CD4-positive, alpha-beta memory T cell (primary cell): Measurements from ENCODE around the gene DOCK10. TPM values are rescaled to one million over a fixed set of nuclear protein-coding genes. Genes with fewer than 3 reads are reported as not detected.

Experiments
- CTCF ChIA-PET: fragments of 350-600 bp; sonication (Branson Sonifier 250); formaldehyde crosslinking; loops from one replicate; lab custom pipeline; 2021; ENCODE audit warnings: inconsistent platforms; ENCODE audit not compliant: partially characterized antibody; lab: Charles Lee
- POLR2A ChIA-PET: fragments of 350-600 bp; sonication (Branson Sonifier 250); formaldehyde crosslinking; loops from one replicate; lab custom pipeline; 2021; ENCODE audit not compliant: partially characterized antibody; lab: Charles Lee
- DNase-seq, 5 donors: peaks; one replicate each; pipeline versions ENCODE4 v3.0.0 to v3.0.0-alpha.2; 2020 to 2022; ENCODE audit warnings: mixed read lengths in 1 of 5
- H3K27ac ChIP-seq: one replicate; pipeline ENCODE4 v1.7.0; 2013; ENCODE audit warnings: low read depth, low read length
- H3K27me3 ChIP-seq: 2 replicates; pipeline ENCODE4 v1.7.0; 2013; ENCODE audit warnings: mild to moderate bottlenecking, low read length, moderate library complexity; ENCODE audit not compliant: insufficient read depth
- H3K36me3 ChIP-seq: 2 replicates; pipeline ENCODE4 v1.7.0; 2013; ENCODE audit warnings: mild to moderate bottlenecking, low read length, moderate library complexity; ENCODE audit not compliant: insufficient read depth
- H3K4me1 ChIP-seq: 2 replicates; pipeline ENCODE4 v1.7.0; 2013; ENCODE audit warnings: mild to moderate bottlenecking, low read length, moderate library complexity; ENCODE audit not compliant: insufficient read depth
- H3K4me3 ChIP-seq, 2 donors: one replicate each; pipeline ENCODE4 v1.7.0; 2013; ENCODE audit warnings: low read length in 2 of 2, mild to moderate bottlenecking in 1 of 2
- H3K9me3 ChIP-seq, 2 donors: one replicate each; pipeline ENCODE4 v1.7.0; 2013; ENCODE audit warnings: low read length in 2 of 2, control low read depth in 1 of 2; ENCODE audit not compliant: control insufficient read depth in 1 of 2
- H3K27ac Mint-ChIP-seq, 7 donors: one replicate each; pipeline ENCODE4 v1.8.0; 2020 to 2021; ENCODE audit warnings: mixed read lengths in 7 of 7, mild to moderate bottlenecking in 6 of 7, inconsistent platforms in 3 of 7, moderate library complexity in 3 of 7
- H3K27me3 Mint-ChIP-seq, 2 donors: one replicate each; pipeline ENCODE4 v1.8.0; 2020 to 2021; ENCODE audit warnings: mixed read lengths in 2 of 2
- H3K36me3 Mint-ChIP-seq, 2 donors: one replicate each; pipeline ENCODE4 v1.8.0; 2020 to 2021; ENCODE audit warnings: mixed read lengths in 2 of 2, inconsistent platforms in 1 of 2, mild to moderate bottlenecking in 1 of 2
- H3K4me1 Mint-ChIP-seq, 4 donors: one replicate each; pipeline ENCODE4 v1.8.0; 2020 to 2021; ENCODE audit warnings: mixed read lengths in 4 of 4, mild to moderate bottlenecking in 1 of 4
- H3K4me3 Mint-ChIP-seq, 8 donors: one replicate each; pipeline ENCODE4 v1.8.0; 2020 to 2021; ENCODE audit warnings: mixed read lengths in 8 of 8, mild to moderate bottlenecking in 7 of 8, moderate library complexity in 6 of 8, inconsistent platforms in 3 of 8
- H3K9me3 Mint-ChIP-seq, 8 donors: one replicate each; pipeline ENCODE4 v1.8.0; 2020 to 2021; ENCODE audit warnings: mixed read lengths in 8 of 8, mild to moderate bottlenecking in 5 of 8, inconsistent platforms in 3 of 8, moderate library complexity in 1 of 8
- intact Hi-C: fragments of 100-400 bp; cut with micrococcal nuclease; formaldehyde crosslinking; loops from one replicate; pipeline ENCODE4 v1.15.1; 2023
- polyA plus RNA-seq, 2 donors: library from polyadenylated mRNA; unstranded; fragments of 300-500 nt; fragmentation: Illumina TruSeq; gene quantifications; one replicate each; pipeline ENCODE4 v1.2.3, GENCODE V29; 2021
- total RNA-seq, 2 experiments: library from RNA; stranded (reverse); gene quantifications; one replicate each; pipeline ENCODE4 v1.2.3, GENCODE V29; 2021

DOCK10 gene
- total and polyA plus RNA-seq, 4 experiments from 2014 or later = 26.0 to 186 (median 125) TPM

DNA sequence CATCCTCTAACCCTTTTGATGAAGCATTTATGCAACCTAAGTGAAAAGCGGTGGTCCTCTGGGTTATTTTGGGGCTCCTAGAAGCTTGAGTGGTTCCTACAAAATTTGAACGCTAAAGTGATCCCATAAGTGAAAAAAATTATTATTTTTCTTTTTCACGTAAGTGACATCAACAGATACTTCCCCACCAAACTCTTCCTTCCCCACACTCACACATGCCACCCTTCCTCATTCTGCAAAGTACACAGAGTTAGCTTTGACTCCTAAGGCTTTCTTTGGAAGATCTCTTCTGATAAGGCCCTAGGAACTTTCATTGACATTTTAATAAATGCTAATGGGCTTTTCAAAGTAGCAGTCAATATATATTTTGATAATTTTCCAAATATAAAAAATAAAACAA, 109.7 kb downstream of the DOCK10 start:
- H3K36me3 Mint-ChIP-seq = peaks cover 28 to 44% of the 10 kb centered on the region in 2 donors
- Histone ChIP-seq H3K27me3 (no peaks in the 10 kb centered on the region), H3K4me1 (peaks cover 95% of the 10 kb centered on the region), H3K9me3 (no peaks in the 10 kb centered on the region), H3K27ac (no peak overlapping the region), H3K36me3 (peaks cover 13% of the 10 kb centered on the region), H3K4me3 (no peak overlapping the region)
- H3K4me3 Mint-ChIP-seq = peak overlapping the region in 4 of 8 donors; percentile 5 to 67 (median 50)
- peak overlapping the region; percentile 54 to 96 (median 88) for H3K27ac Mint-ChIP-seq
- peaks cover 76 to 94% (median 86%) of the 10 kb centered on the region in 4 donors for H3K4me1 Mint-ChIP-seq
- H3K9me3 Mint-ChIP-seq = peaks cover 0 to 2% (median 0%) of the 10 kb centered on the region in 8 donors
- CTCF ChIA-PET = interaction anchor here (1.0 to 10.0 kb wide), 6 partner anchors 9 to 124 kb away, joined by 3 to 92 read pairs (median 3); no protein-coding TSS in a partner anchor
- POLR2A ChIA-PET = interaction anchor here (11.0 kb wide), 1 partner anchor 13 kb away, joined by 279 read pairs; no protein-coding TSS in a partner anchor
- no peaks in the 10 kb centered on the region for H3K27me3 Mint-ChIP-seq
- intact Hi-C loops = no loop called here
- DNase-seq = no peak

DNA sequence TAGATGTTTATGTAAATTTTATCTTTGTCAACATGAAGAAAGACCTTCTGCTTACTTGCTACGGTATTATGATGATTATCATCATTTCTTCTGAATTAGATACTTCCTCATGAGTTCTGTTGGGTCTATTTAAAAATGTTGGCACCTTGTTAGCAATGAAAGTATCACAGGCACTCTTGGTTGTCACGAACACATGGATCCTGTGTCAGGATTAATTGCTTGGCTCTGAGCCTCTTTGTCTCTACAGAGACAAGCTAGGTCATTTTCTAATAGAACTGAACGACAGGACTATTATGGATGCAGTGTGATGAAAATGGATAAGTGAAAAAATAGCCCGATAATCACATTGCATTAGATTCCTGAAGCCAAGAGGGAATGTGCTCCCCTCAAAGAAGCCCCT, 110.3 kb downstream of the DOCK10 start:
- peak overlapping the region in 4 of 8 donors; percentile 8 to 73 (median 59) for H3K4me3 Mint-ChIP-seq

DNA sequence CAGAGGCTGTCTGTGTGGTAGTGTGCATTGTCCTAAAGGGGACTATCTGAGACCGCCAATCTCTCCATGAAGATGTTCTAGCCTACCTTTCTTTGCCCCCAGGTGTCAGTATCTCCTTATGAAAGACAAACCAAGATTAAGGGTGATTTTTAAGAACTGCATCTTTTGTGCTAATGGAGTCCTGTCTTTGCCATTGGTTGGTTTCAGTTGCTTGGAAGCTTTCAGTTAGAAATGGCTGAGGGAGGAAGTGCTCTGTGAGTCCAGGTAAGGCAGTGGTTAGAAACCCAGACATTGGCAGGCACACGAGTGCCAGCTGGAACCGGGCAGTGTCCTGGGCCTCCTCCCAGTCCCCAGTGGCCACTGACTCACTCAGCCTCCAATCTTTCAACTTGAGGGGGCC, 111.3 kb downstream of the DOCK10 start:
- H3K27me3 Mint-ChIP-seq = no peaks in the 10 kb centered on the region
- CTCF ChIA-PET = interaction anchor here (1.0 to 10.0 kb wide), 5 partner anchors 10 to 109 kb away, joined by 3 to 92 read pairs (median 4); no protein-coding TSS in a partner anchor
- Histone ChIP-seq H3K36me3 (peaks cover 18% of the 10 kb centered on the region), H3K27ac (peak overlapping the region; percentile 63), H3K9me3 (no peaks in the 10 kb centered on the region), H3K4me1 (peaks cover 98% of the 10 kb centered on the region), H3K27me3 (no peaks in the 10 kb centered on the region), H3K4me3 (peak overlapping the region in 1 of 2 donors; percentile 9)
- DNase-seq = peak in 1 of 5 donors; percentile 26
- peaks cover 34 to 53% of the 10 kb centered on the region in 2 donors for H3K36me3 Mint-ChIP-seq
- H3K27ac Mint-ChIP-seq = peak overlapping the region; percentile 88 to 99 (median 96)
- intact Hi-C loops = loop anchor here (1.0 kb wide), 2 partner anchors 16 to 71 kb away; no protein-coding TSS in a partner anchor
- POLR2A ChIA-PET = interaction anchor here (1.0 to 11.0 kb wide), 4 partner anchors 14 to 72 kb away, joined by 5 to 279 read pairs (median 6); no protein-coding TSS in a partner anchor
- H3K4me1 Mint-ChIP-seq = peaks cover 82 to 98% (median 90%) of the 10 kb centered on the region in 4 donors
- H3K9me3 Mint-ChIP-seq = peaks cover 0 to 2% (median 0%) of the 10 kb centered on the region in 8 donors
- peak overlapping the region; percentile 19 to 82 (median 72) for H3K4me3 Mint-ChIP-seq

More for the DNA sequence above, 110.3 kb downstream of the DOCK10 start:
- Mint-ChIP-seq H3K27me3 (no peaks in the 10 kb centered on the region), H3K4me1 (peaks cover 78 to 94% (median 87%) of the 10 kb centered on the region in 4 donors), H3K9me3 (peaks cover 0 to 2% (median 0%) of the 10 kb centered on the region in 8 donors), H3K36me3 (peaks cover 31 to 48% of the 10 kb centered on the region in 2 donors), H3K27ac (peak overlapping the region; percentile 57 to 99 (median 95))
- ChIA-PET CTCF (interaction anchor here (1.9 to 10.0 kb wide), 3 partner anchors 9 to 76 kb away, joined by 4 to 92 read pairs (median 14); no protein-coding TSS in a partner anchor), POLR2A (interaction anchor here (1.7 to 11.0 kb wide), 2 partner anchors 13 to 54 kb away, joined by 5 to 279 read pairs; no protein-coding TSS in a partner anchor)
- DNase-seq = no peak
- H3K27me3 ChIP-seq = no peaks in the 10 kb centered on the region
- H3K27ac ChIP-seq = no peak overlapping the region
- no peaks in the 10 kb centered on the region for H3K9me3 ChIP-seq
- peaks cover 95% of the 10 kb centered on the region for H3K4me1 ChIP-seq
- intact Hi-C loops = loop anchor here (1.0 kb wide), 2 partner anchors 15 to 70 kb away; no protein-coding TSS in a partner anchor
- peaks cover 15% of the 10 kb centered on the region for H3K36me3 ChIP-seq
- H3K4me3 ChIP-seq = no peak overlapping the region

DNA sequence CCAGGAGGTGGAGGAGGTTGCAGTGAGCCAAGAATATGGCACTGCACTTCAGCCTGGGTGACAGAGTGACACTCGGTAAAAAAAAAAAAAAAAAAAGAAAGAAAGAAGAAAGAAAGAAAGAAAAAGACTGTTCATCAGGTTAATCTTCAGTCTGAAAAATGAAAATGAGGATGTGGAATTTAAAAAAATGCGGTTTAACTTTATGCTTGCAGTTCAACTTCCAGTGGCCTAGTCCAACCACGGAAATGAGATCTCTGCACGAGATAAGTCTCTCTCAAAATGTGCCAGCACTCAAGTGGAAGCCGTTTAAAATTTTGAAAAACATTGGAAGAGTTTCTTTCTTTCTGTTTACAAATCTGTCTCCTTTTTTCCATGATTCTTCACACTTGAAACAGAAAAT, 112.1 kb downstream of the DOCK10 start:
- peak overlapping the region in 1 of 2 donors; percentile 9 for H3K4me3 ChIP-seq

DNA sequence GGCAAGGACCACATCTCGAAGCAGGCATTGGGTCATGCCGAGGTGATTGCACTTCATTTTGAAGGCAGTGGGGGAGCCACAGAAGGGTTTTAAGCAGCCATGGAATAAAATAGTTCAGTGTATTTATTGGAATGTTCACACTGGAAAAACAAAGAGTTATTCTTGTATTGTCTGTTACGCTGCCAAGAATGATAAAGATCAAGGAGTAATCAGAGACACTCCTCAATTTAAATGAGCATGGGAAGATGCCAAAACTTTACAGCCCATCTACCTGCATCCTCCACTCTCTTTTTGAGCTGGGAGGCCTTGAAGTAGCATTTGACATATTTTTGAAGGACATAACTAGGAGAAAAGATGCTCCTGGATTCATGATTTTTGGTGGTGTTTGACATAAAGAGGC, 112.8 kb downstream of the DOCK10 start:
- no peak for DNase-seq
- no peaks in the 10 kb centered on the region for H3K27me3 ChIP-seq
- ChIA-PET CTCF (interaction anchor here (10.0 kb wide), 1 partner anchor 73 kb away, joined by 92 read pairs; no protein-coding TSS in a partner anchor), POLR2A (interaction anchor here (1.1 to 11.0 kb wide), 4 partner anchors 16 to 123 kb away, joined by 3 to 279 read pairs (median 5); no protein-coding TSS in a partner anchor)
- intact Hi-C loops = loop anchor here (2.0 to 5.0 kb wide), 4 partner anchors 15 to 342 kb away; partner anchors contain the start of genes CUL3 and DOCK10
- peaks cover 100% of the 10 kb centered on the region for H3K4me1 ChIP-seq
- H3K4me3 ChIP-seq = peak overlapping the region in 1 of 2 donors; percentile 9
- H3K27ac ChIP-seq = peak overlapping the region; percentile 63
- peaks cover 42 to 62% of the 10 kb centered on the region in 2 donors for H3K36me3 Mint-ChIP-seq
- H3K4me3 Mint-ChIP-seq = peak overlapping the region in 7 of 8 donors; percentile 42 to 82 (median 72)
- H3K27me3 Mint-ChIP-seq = no peaks in the 10 kb centered on the region
- H3K9me3 ChIP-seq = no peaks in the 10 kb centered on the region
- H3K27ac Mint-ChIP-seq = peak overlapping the region; percentile 72 to 99 (median 96)
- H3K4me1 Mint-ChIP-seq = peaks cover 89 to 100% (median 95%) of the 10 kb centered on the region in 4 donors
- H3K36me3 ChIP-seq = peaks cover 18% of the 10 kb centered on the region
- peaks cover 0 to 2% (median 0%) of the 10 kb centered on the region in 8 donors for H3K9me3 Mint-ChIP-seq

More for the DNA sequence above, 112.1 kb downstream of the DOCK10 start:
- DNase-seq = peak; percentile 63 to 80 (median 75)
- Histone ChIP-seq H3K4me1 (peaks cover 100% of the 10 kb centered on the region), H3K27ac (peak overlapping the region; percentile 63), H3K9me3 (no peaks in the 10 kb centered on the region), H3K27me3 (no peaks in the 10 kb centered on the region), H3K36me3 (peaks cover 18% of the 10 kb centered on the region)
- Mint-ChIP-seq H3K4me1 (peaks cover 89 to 100% (median 95%) of the 10 kb centered on the region in 4 donors), H3K27me3 (no peaks in the 10 kb centered on the region), H3K4me3 (peak overlapping the region; percentile 65 to 82 (median 72)), H3K36me3 (peaks cover 42 to 62% of the 10 kb centered on the region in 2 donors), H3K9me3 (peaks cover 0 to 2% (median 0%) of the 10 kb centered on the region in 8 donors), H3K27ac (peak overlapping the region; percentile 88 to 99 (median 96))
- ChIA-PET CTCF (interaction anchor here (1.9 to 10.0 kb wide), 2 partner anchors 72 to 78 kb away, joined by 4 to 92 read pairs; no protein-coding TSS in a partner anchor), POLR2A (interaction anchor here (1.1 to 11.0 kb wide), 4 partner anchors 15 to 72 kb away, joined by 3 to 279 read pairs (median 5); no protein-coding TSS in a partner anchor)
- intact Hi-C loops = no loop called here

DNA sequence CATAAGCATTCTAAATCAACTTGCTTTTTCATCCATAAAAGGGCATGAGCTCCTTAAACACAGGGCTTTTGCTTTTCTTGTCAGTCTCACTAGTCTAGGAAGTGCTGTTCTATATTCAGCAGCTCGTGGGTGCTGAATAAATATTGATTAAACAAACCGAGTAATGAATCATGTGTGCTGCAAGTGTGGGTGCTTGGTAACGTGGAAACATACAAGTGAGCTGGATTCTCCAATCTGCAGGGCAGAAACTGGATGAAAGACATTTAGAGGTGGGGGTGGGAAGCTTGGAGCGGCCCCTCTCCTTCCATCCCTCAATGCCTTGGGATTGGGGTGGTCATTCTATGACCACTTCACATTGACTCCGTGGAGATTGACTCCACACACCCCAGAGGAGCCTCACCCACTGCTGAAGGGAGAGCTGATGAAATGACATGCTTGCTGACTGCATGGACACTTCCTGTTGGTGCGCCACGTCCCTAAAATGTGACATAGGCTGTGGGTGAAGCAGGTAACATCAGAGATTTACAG, 114.6 kb downstream of the DOCK10 start:
- POLR2A ChIA-PET = interaction anchor here (1.0 to 11.0 kb wide), 13 partner anchors 17 to 125 kb away, joined by 3 to 279 read pairs (median 4); partner anchors contain the start of gene DOCK10
- CTCF ChIA-PET = interaction anchor here (0.8 to 10.0 kb wide), 15 partner anchors 11 to 115 kb away, joined by 3 to 92 read pairs (median 4); partner anchors contain the start of gene DOCK10
- H3K27me3 Mint-ChIP-seq = no peaks in the 10 kb centered on the region
- peak; percentile 83 to 92 (median 85) for DNase-seq
- H3K27ac ChIP-seq = peak overlapping the region; percentile 63
- no peaks in the 10 kb centered on the region for H3K9me3 ChIP-seq
- peaks cover 42 to 66% of the 10 kb centered on the region in 2 donors for H3K36me3 Mint-ChIP-seq
- H3K36me3 ChIP-seq = peaks cover 18% of the 10 kb centered on the region
- peaks cover 0 to 2% (median 0%) of the 10 kb centered on the region in 8 donors for H3K9me3 Mint-ChIP-seq
- H3K27me3 ChIP-seq = no peaks in the 10 kb centered on the region
- H3K4me1 ChIP-seq = peaks cover 100% of the 10 kb centered on the region
- intact Hi-C loops = loop anchor here (2.0 to 5.0 kb wide), 4 partner anchors 13 to 340 kb away; partner anchors contain the start of genes CUL3 and DOCK10
- H3K27ac Mint-ChIP-seq = peak overlapping the region; percentile 92 to 99 (median 96)
- H3K4me3 Mint-ChIP-seq = peak overlapping the region; percentile 65 to 72 (median 70)
- H3K4me3 ChIP-seq = peak overlapping the region in 1 of 2 donors; percentile 12
- peaks cover 89 to 100% (median 94%) of the 10 kb centered on the region in 4 donors for H3K4me1 Mint-ChIP-seq
